Measurements from ENCODE around the gene HADH. TPM values are rescaled to one million over a fixed set of nuclear protein-coding genes. Genes with fewer than 3 reads are reported as not detected.

The HADH gene
- total RNA-seq, 6 experiments from 2014 or later, result 28.9 to 35.5 (median 32.8) TPM

GRCh38 chr4:107989162-107989536, 540 bp upstream of the HADH start:
- peak overlapping the region; percentile 97 for H3K4me3 Mint-ChIP-seq
- TF ChIP-seq CTCF (IDR thresholded peaks at IDR 0.05), result no peak
- H3K27me3 Mint-ChIP-seq (ENCODE audit: insufficient read depth), result 0 out of 2 replicates have a peak, but pooled peaks cover 2% of the 10 kb centered on the region
- H3K4me1 Mint-ChIP-seq (ENCODE audit: low read depth), result peaks cover 37% of the 10 kb centered on the region
- no peaks in the 10 kb centered on the region for H3K9me3 Mint-ChIP-seq
- DNase-seq, result no peak
- H3K36me3 Mint-ChIP-seq (ENCODE audit: low read depth), result no peaks in the 10 kb centered on the region
- peak overlapping the region; percentile 89 for H3K27ac Mint-ChIP-seq

- H3K27me3 Mint-ChIP-seq (ENCODE audit: insufficient read depth), result 0 out of 2 replicates have a peak, but pooled peaks cover 2% of the 10 kb centered on the region
- no peak for TF ChIP-seq CTCF (IDR thresholded peaks at IDR 0.05)
- H3K36me3 Mint-ChIP-seq (ENCODE audit: low read depth), result peaks cover 6% of the 10 kb centered on the region
- no peak for DNase-seq
- peaks cover 58% of the 10 kb centered on the region for H3K4me1 Mint-ChIP-seq (ENCODE audit: low read depth)
- H3K27ac Mint-ChIP-seq, result no peak overlapping the region
- H3K4me3 Mint-ChIP-seq, result no peak overlapping the region
- H3K9me3 Mint-ChIP-seq, result no peaks in the 10 kb centered on the region
These were observed 2.4 kb downstream of the HADH start for GRCh38 chr4:107991945-107992630.

GRCh38 chr4:107993969-107994368, 4.3 kb downstream of the HADH start:
- 0 out of 2 replicates have a peak, but pooled peaks cover 2% of the 10 kb centered on the region for H3K27me3 Mint-ChIP-seq (ENCODE audit: insufficient read depth)
- peaks cover 6% of the 10 kb centered on the region for H3K36me3 Mint-ChIP-seq (ENCODE audit: low read depth)
- TF ChIP-seq CTCF (IDR thresholded peaks at IDR 0.05), result no peak
- H3K4me1 Mint-ChIP-seq (ENCODE audit: low read depth), result peaks cover 70% of the 10 kb centered on the region
- H3K27ac Mint-ChIP-seq, result no peak overlapping the region
- no peaks in the 10 kb centered on the region for H3K9me3 Mint-ChIP-seq
- no peak for DNase-seq
- H3K4me3 Mint-ChIP-seq, result no peak overlapping the region

GRCh38 chr4:107994894-107995293, 5.2 kb downstream of the HADH start:
- no peak for DNase-seq
- peaks cover 7% of the 10 kb centered on the region for H3K36me3 Mint-ChIP-seq (ENCODE audit: low read depth)
- 0 out of 2 replicates have a peak, but pooled peaks cover 2% of the 10 kb centered on the region for H3K27me3 Mint-ChIP-seq (ENCODE audit: insufficient read depth)
- H3K4me1 Mint-ChIP-seq (ENCODE audit: low read depth), result peaks cover 72% of the 10 kb centered on the region
- no peaks in the 10 kb centered on the region for H3K9me3 Mint-ChIP-seq
- no peak for TF ChIP-seq CTCF (IDR thresholded peaks at IDR 0.05)
- H3K4me3 Mint-ChIP-seq, result no peak overlapping the region
- no peak overlapping the region for H3K27ac Mint-ChIP-seq

GRCh38 chr4:107996949-107997788, 7.5 kb downstream of the HADH start:
- H3K27ac Mint-ChIP-seq, result peak overlapping the region; percentile 91
- H3K27me3 Mint-ChIP-seq (ENCODE audit: insufficient read depth), result no peaks in the 10 kb centered on the region
- DNase-seq, result peak; percentile 90
- peaks cover 21% of the 10 kb centered on the region for H3K36me3 Mint-ChIP-seq (ENCODE audit: low read depth)
- TF ChIP-seq CTCF (IDR thresholded peaks at IDR 0.05), result no peak
- H3K9me3 Mint-ChIP-seq, result no peaks in the 10 kb centered on the region
- peak overlapping the region; percentile 68 for H3K4me3 Mint-ChIP-seq
- peaks cover 69% of the 10 kb centered on the region for H3K4me1 Mint-ChIP-seq (ENCODE audit: low read depth)

All from HFFc6 (cell line).